GM19238 (cell line): ENCODE data around the gene USP40.

Experiments
- DNase-seq: peaks from one replicate; pipeline ENCODE4 v3.0.0; 2011; ENCODE audit warnings: low spot score; ENCODE audit not compliant: insufficient read length

USP40 gene

GRCh38 chr2:233460726-233461441 lies 105.7 kb downstream of the USP40 start:
- no peak for DNase-seq

- no peak for DNase-seq
Measured at GRCh38 chr2:233459426-233459825, 107.2 kb downstream of the USP40 start.

DNA sequence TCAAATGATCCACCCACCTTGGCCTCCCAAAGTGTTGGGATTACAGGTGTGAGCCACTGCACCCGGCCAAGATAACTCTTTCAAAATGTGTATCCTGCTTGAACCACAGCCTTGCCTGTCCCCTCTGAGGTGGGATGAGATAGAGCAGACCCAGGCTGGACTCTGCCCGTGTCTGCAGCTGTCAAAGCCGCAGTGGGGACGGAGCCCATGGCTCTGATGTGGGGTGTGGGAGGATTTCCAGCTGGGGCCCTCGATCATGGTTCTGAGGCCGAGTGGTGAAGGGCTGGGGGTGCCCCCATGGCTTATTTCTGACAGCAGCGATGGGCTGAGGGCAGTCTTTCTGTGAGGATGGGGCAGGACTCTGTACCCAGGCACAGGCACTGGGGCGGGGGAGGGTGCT lies 107.8 kb downstream of the USP40 start:
- DNase-seq: no peak

DNA sequence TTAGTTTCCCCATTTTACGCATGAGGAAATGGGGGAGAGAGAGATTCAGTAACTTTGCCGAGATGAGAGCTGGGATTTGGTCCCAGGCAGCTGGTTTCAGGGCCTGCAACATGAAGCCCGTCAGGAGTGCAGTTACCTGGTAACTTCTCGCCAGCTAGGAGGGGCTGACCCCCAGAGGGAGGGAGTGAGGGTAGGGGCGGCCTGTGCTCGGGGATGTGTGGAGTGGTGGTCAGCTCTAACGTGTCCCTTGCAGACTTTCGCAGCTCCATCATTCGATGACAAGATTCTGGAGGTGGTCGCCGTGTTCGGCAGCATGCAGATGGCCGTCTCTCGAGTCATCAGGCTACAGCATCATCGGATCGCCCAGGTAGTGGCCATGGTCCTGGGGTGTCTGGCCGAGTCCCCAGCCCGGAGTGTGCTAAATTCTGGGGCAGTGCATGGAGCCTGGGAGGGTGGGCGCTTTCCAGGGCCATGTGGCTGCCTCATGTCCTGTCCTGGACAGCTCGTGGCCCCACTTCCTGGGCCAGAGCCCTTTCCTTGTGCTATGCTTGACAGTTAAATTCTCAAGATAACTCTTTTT lies 108.5 kb downstream of the USP40 start:
- no peak for DNase-seq

DNA sequence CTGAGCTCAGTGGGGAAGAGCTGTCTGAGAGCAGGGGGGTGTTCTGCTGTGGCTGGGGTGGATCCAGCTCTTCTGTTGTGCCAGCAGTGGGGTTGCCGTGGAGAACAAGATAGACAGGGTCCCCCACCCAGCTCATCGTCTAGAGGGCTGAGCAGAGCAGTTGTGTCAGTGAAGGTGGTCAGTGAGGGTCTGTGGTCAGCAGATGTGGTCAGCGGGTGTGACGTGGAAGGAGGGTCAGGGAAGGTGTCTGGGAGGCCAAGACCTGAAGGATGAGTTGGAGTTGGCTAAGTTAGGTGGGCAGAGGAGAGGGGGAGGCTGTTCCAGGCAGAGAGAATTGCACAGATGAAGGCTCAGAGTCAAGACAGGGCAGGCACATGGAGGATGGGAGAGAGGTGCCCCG lies 109.2 kb downstream of the USP40 start:
- DNase-seq: no peak

DNA sequence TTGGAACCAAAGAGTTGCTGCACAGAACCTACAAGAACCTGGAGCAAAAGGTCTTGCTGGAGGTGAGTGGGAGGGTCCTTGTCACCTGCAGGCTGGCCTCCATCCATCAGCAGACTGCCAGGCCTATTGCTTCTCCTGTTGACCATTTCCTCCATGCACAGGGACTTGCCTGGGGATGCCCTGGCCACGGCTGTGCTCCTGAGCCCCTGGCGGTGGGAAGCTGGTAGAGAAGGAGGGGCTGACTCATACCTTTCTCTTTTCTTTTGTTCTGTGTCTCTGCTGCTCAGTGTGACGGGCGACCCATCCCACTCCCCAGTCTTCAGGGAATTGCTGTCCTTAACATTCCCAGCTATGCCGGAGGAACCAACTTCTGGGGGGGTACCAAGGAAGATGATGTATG lies 109.6 kb downstream of the USP40 start:
- DNase-seq: no peak

DNA sequence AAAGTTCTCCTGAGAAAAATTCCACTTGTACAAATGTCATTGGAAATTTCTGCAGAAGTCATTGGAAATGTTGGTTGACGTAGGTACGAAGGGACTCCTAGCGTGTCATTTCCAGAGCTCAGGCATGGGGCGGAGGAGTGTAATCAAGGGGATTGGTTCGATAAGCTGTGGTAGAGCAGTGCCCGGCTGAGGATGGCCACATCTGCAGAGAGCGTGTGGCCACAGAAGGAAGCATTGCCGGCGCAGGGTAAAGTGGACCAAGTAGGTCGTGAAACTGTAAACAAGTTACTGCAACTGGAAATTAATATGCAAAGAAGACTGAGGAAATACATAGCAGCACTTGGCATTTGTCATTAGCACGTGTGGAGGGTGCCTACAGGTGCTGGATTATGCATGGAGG lies 110.5 kb downstream of the USP40 start:
- DNase-seq: no peak

DNA sequence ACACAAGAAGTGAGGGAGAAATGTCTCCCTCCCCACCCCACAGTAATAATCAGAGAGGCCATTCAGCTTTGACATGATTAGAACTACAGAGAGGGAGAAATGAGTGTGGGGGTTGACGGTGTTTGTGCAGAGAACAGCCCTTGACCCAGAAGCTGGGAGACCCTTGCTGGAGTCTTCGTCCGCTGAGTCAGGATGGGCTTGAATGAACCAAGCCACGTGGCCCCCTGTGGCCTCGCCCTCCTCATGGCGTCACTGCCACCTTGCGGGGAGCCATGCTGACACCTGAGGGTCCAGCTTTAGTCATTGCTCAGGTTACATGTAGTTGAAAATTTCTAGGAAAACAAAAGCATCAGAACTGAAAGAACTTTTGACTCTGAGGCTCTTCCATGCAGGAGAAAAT lies 111.1 kb downstream of the USP40 start:
- no peak for DNase-seq

DNA sequence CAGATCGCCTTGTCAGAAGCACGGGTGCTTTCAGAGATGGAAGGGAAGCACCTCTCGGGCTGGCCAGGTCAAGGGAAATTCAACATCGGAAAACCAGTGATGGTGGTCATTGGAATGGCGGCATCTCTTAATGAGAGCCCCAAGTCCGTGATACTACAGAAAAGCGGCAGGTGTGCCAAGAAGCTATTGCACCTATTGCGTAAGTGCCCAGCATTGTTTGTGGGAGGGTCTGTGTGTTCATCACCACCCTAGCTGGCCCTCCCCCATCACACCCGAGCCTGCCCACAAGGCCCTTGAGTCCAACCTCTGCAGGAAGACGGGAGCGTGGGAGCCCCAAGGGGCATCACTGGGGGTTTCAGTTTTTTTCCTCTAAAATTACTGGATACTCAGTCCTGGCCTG lies 111.6 kb downstream of the USP40 start:
- DNase-seq: no peak

- DNase-seq: no peak
Measured at GRCh38 chr2:233453916-233454315, 112.7 kb downstream of the USP40 start.

GRCh38 chr2:233453111-233453915 lies 113.3 kb downstream of the USP40 start:
- no peak for DNase-seq

GRCh38 chr2:233451950-233452349 lies 114.6 kb downstream of the USP40 start:
- no peak for DNase-seq

DNA sequence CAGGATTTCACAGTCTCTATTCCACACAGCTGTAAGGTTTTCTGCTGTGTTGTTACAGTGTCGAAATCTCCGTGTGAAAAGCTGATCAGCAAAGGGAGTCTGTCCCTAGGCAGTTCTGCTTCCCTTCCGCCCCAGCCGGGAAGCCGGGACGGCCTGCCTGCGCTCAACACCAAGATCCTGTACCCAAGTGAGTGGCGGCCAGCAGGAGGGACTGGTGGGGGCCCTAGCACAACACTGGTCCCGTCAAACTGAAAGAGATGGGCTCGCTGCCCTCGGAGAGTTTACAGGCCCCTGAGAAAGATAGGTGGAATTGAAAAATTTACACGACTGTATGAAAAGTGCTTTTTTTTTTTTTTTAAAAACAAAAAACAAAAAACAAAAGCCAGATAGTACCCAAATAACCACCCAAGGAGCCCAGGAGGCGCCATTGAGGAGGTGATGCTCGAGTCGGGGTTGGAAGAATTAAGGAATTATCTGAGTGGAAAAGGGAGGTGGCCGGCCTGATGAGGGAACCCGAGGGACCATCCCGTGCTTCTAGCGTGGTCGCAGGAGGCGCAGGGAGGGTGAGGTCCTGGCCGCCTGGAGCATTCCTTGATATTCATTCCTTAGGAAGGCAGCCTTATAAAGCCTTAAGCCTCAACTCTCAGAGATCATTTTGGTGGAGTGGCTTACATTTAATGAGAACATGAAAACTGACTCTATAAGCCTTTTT lies 115.6 kb downstream of the USP40 start:
- DNase-seq: no peak

GRCh38 chr2:233449921-233450863 lies 116.4 kb downstream of the USP40 start:
- no peak for DNase-seq

GRCh38 chr2:233449081-233449901 lies 117.3 kb downstream of the USP40 start:
- DNase-seq: no peak

DNA sequence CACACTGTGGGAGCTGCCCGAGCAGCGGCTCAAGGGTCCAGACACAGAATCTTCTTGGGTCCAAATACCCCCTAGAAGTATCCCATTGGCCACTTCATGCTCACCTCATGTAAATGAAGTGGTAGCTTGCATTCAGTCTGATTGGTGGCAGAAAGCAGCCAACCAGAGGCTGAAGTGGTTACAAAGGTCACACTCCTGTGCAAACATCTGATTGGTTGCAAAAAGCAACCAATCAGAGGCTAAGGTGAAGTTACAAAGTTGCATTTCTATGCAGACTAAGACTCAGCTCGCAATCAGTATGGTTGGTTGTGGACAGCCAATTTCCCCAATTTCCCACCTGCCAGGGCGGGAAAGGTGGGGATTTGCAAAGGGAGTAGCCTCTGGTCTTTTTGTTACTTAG lies 118.0 kb downstream of the USP40 start:
- no peak for DNase-seq

DNA sequence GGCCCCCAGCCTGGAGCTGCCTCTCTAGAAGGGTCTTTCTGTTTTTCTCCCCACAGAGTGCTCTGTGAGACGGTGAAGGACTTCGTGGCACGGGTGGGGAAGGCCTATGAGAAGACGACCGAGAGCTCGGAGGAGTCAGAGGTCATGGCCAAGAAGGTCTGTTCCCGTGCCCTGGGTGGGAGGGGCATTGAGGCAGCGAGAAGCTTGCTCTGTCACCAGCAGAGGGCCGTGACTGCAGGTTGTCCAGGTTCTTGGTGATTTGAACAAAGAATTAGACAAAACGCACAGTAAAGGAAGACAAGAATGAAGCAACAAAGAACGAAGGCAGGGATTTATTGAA lies 118.4 kb downstream of the USP40 start:
- DNase-seq: no peak

- DNase-seq: no peak
Measured at GRCh38 chr2:233447506-233448219, 118.9 kb downstream of the USP40 start.

DNA sequence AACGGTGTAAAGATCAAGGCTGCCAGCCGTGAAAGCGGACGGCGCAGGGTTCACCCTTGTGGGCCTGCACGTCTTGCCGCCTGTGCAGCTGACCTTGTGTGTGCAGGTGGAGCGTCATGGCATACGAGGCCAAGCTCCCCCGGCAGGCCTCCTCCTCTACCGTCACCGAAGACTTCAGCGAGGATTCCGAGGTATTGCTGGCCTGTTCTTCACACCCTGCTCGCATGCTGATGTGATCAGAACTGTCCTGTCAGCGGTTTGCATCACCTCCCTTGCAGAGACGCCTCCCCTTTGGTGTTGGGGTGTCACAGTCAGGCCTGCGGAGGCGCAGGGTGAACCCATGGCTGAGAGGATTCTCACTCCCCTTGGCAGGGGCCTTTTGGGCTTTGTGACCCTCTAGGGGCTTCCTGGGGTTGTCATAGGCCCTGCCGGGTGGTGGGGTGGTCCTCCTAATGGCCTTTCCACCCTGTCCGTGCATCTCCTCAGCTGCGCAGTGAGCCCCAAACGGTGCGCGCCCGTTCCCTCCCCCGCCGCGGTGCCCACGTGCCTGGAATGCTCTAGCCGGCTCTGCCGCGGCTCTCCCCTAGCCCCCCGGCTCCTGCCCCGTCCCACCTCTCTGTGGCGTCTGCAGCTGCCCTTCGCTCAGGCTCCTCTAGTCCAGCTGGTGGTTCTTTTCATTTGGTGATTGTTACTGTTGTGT lies 119.8 kb downstream of the USP40 start:
- no peak for DNase-seq
